GM21526 (cell line): Measurements from ENCODE around the gene TSC22D2.

ENCODE experiments used
- ATAC-seq: cut with Tn5 transposase; IDR thresholded peaks from one replicate; pipeline ENCODE4 v1.9.1; 2021; ENCODE audit warnings: moderate library complexity; ENCODE audit not compliant: unreplicated experiment, low FRiP score

Gene TSC22D2

GRCh38 chr3:150408221-150409124, at the start of gene TSC22D2:
Gene TSC22D2 (plus strand): TSS chr3:150408298. CDS start chr3:150409351, 1,053 bp downstream.
- ATAC-seq, result peak; percentile 60

- ATAC-seq, result no peak
Measured at GRCh38 chr3:150359381-150359780, 48.7 kb upstream of the TSC22D2 start.

GRCh38 chr3:150360966-150361365, 47.1 kb upstream of the TSC22D2 start:
- ATAC-seq, result no peak

GRCh38 chr3:150362515-150363302, 45.4 kb upstream of the TSC22D2 start:
- ATAC-seq, result no peak

- ATAC-seq, result no peak
Measured at GRCh38 chr3:150363420-150363819, 44.7 kb upstream of the TSC22D2 start.

GRCh38 chr3:150365132-150365604, 42.9 kb upstream of the TSC22D2 start:
- no peak for ATAC-seq

GRCh38 chr3:150367757-150368156, 40.3 kb upstream of the TSC22D2 start:
- no peak for ATAC-seq

GRCh38 chr3:150370122-150370602, 37.9 kb upstream of the TSC22D2 start:
- ATAC-seq, result no peak

- ATAC-seq, result no peak
Measured at GRCh38 chr3:150370999-150371398, 37.1 kb upstream of the TSC22D2 start.

- no peak for ATAC-seq
Measured at GRCh38 chr3:150371741-150372254, 36.3 kb upstream of the TSC22D2 start.

GRCh38 chr3:150372320-150372719, 35.8 kb upstream of the TSC22D2 start:
- no peak for ATAC-seq

- no peak for ATAC-seq
Measured at GRCh38 chr3:150372722-150373121, 35.4 kb upstream of the TSC22D2 start.

- no peak for ATAC-seq
Measured at GRCh38 chr3:150373234-150373875, 34.7 kb upstream of the TSC22D2 start.

GRCh38 chr3:150374975-150375374, 33.1 kb upstream of the TSC22D2 start:
- no peak for ATAC-seq

GRCh38 chr3:150376001-150376848, 31.9 kb upstream of the TSC22D2 start:
- no peak for ATAC-seq

- ATAC-seq, result no peak
Measured at GRCh38 chr3:150377601-150378300, 30.3 kb upstream of the TSC22D2 start.

- ATAC-seq, result no peak
Measured at GRCh38 chr3:150378301-150378748, 29.8 kb upstream of the TSC22D2 start.

- ATAC-seq, result no peak
Measured at GRCh38 chr3:150379469-150379868, 28.6 kb upstream of the TSC22D2 start.
